DMS79 (cell line): ENCODE measurements around the gene TMC4.

ENCODE experiments used
- DNase-seq: peaks from one replicate; lab custom pipeline; 2025; lab: John Stamatoyannopoulos, UW

The TMC4 gene

DNA sequence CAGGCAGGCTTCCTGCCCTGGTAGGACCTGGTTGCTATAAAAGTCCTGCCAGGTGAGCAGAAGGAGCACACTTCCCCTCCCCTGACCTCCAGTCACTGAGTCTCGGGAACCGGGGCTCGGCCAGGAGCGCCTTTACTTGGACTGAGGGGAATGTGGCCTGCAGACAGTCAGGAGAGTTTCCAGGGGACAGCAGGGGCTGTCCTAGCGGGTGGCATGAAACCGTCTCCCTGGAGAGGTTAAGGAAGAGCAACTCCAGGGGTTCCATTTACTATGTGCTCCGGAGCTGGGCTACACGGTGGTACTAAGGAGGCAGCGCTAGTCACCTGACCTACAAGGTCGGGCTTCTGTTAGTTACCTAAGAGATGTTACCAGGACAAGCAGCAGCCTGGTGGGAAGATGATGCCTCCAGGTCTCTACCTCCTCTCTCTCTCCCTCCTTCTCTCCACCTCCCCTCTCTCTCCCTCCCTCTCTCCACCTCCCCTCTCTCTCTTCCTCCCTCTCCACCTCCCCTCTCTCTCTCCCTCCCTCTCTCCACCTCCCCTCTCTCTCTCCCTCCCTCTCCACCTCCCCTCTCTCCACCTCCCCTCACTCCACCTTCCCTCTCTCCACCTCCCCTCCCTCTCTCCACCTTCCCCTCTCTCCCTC is 39.5 kb downstream of the TMC4 start:
- DNase-seq = no peak

DNA sequence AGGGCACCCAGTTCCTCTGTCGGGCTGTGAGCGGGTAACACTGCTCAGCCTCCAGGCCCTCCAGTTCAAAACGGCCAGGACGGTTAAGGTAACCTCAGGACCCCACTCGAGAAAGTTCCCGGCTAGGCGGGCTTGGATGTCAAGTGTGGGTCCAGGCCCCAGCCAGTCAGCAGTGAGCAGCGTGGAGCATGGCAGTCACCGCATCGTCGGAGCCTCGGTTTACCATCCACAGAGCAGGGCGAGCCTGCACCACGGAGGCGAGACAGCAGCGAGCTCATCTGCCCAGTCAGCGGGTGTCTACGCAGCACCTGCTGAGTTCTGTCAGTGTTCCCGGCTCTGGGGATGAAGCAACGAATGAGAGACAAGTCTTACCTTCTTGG is 43.4 kb downstream of the TMC4 start:
- DNase-seq = no peak

DNA sequence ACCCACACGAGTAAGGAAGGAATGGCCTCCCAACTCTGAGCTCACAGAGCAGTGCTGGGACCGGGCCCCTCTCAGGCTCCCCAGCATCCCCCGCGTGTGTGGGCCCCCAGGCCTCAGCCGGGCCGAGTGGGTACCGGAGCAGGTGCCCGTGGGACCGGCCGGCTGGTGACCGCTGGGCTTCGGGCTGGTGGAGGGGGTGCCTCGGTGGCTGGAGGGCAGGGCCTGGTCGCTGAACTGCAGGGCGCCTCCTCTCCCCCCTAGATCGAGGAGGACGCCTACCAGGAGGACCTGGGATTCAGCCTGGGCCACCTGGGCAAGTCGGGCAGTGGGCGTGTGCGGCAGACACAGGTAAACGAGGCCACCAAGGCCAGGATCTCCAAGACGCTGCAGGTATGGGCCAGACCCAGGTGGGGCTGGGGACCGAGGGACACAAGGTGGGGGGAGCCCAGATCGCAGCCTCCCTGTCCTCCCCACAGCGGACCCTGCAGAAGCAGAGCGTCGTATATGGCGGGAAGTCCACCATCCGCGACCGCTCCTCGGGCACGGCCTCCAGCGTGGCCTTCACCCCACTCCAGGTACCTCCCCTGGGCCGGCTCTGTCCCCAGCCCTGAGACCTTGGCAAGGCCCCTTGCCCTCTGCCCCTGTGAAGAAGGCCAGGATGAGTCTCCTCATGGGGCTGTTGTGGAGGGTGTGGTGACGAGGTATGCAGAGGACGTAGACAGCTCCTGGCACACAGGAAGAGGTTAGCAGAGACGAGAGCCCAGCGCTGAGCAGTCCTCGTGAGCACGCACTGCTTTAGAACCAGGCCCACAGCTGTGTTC is 44.0 kb downstream of the TMC4 start:
- no peak for DNase-seq

DNA sequence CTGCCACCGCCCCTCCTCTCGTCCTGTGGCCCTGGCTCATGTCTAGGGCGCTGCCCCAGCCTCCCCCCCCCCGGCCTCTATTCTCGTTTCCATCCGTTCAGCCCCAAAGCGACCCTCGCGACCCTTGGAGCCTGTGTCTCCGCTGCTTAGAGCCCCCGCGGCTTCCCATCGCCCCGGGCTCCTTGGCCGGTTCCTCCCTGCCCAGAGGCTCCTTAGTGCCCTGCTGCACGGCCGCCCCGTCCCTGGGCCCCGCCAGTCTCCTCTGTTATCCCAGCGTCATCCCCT is 44.6 kb downstream of the TMC4 start:
- DNase-seq = no peak

DNA sequence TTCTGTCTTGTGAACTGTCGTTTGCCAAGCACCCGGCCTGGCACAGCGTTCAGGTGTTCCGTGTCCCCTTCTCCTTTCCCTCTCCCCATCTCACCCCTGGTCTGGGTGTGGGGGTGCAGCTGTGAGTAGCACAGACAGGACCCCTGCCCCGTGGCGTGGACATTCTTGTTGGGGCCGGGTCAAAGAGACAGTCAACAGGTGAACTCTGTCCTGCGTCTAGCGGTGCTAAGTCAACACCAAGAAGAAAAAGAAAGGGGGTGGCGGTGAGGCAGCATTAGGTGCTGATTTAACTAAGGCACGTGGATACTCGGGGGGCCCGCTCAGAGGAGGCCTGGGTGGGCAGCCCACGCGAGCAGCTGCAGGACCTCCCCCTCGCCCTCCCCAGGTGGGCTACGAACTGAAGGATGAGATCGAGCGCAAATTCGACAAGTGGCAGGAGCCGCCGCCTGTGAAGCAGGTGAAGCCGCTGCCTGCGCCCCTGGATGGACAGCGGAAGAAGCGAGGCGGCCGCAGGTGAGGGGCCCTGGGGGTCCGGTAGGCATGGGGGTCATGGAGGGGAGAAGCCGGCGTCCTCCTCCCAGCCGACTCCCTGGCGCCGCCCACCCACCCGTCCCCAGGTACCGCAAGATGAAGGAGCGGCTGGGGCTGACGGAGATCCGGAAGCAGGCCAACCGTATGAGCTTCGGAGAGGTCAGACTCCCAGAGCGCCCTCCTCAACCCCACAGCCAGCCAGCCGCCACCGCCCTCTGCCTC is 45.1 kb downstream of the TMC4 start:
- DNase-seq = no peak

DNA sequence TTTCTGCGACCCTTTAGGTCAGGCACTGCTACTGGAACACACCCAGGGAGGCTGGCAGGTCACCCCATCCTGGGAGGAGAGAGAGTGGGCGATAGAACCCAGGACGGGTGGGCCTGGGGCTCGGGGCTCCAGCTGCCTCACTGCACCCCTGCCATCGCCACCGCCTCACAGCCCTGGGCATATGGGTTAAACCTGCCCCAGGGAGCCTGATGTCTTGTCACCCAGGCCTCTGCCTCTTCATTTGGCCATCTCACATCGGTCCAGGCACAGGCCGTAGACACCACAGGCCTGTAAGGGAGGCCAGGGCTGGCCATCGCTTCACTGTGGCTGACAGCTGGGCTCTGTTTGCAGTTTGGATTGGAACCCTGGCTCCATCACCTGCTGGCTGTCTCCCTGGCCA is 47.2 kb downstream of the TMC4 start:
- DNase-seq = no peak

DNA sequence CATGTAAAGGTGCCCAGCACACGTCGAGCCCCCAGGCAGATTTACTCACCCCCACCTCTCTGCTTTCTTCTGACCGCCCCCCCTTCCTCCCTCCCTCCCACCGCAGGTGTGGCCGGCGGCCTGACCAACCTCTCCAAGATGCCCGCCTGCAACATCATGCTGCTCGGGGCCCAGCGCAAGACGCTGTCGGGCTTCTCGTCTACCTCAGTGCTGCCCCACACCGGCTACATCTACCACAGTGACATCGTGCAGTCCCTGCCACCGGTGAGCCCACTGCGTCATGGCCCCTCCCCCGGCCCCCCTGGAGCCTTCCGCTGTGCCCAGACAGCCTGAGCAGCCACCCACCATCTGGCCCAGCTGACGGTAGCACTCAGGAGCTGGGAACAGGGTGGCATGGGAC is 48.6 kb downstream of the TMC4 start:
- DNase-seq = no peak

DNA sequence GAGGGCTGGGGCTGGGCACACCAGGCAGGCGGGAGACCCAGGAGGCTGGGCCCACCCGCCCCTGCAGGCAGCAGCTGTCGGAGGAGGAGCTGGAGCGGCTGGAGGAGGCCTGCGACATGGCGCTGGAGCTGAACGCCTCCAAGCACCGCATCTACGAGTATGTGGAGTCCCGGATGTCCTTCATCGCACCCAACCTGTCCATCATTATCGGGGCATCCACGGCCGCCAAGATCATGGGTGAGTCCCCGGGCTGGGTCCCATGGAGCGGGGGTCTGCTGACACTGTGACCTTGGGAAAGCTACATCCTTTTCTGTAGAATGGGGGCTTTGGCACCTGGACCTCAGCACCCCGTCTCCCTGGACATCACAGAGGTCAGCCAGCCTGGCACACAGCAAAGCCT is 49.3 kb downstream of the TMC4 start:
- DNase-seq = no peak

DNA sequence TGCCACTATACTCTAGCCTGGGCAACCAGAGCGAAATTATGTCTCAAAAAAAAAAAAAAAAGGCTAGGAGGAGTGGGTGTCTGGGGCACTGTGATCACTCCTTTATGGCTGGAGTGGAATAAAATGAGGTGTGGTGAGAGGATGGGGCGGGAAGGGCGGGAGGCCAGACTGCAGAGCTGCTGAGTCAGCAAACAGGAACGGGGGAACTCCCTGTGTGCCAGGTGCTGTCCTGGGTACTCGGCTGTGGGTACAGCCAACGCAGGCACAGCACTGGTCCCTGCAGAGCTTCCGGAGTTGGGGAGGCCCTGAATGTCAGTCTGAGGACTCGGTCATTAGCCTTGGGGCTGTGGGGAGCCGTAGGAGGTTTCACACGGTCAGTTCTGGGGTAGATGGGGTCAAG is 51.7 kb downstream of the TMC4 start:
- DNase-seq = no peak

DNA sequence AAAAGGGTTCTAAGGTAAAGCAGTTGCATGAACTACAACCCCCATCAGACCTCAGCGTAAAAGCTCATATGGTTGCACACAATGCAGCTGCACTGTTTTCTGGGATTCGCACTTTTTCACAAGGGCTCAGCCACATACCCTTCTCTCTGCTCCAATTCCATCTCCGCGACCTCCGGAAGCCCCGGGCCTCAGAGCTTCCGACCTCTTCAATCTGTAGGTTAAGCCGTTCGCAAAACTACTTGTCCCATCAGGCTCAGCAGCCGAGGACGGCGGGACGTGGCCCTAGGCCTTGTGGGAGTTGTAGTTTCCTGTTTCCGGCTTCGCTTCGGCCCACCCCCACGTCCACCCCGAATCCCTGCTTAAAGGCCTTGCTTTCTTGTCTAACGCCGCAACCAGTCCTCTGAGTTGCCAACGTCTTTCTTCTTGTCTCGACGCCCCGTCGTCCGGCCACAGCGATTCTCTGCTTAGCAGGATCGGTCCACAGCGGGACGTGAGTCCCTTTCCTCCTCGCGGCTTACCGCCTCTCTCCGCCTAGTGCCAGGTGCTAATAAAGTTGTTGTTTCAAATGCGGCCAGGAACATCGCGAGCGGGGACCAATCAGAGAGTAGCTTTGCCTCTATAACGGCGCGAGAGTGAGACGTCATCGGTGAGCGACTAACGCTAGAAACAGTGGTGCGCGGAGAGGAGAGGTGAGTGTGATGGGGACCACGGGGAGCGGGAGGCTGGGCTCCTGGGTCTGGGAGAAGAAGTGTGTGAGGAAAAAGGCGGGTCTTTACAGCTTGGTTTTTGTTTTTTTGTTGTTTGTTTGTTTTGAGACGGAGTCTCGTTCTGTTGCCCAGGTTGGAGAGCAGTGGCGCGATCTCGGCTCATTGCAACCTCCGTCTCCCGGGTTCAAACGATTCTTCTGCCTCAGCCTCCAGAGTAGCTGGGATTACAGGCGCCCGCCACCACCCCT is 57.6 kb downstream of the TMC4 start, which contains the start of the genes PRPF31 and TFPT:
PRPF31 (plus strand) TSS at position 646 of the 955 bp plus-strand sequence. CDS start 2,525 bp downstream, outside the sequence.
TFPT (minus strand) TSS at position 549 of the 955 bp plus-strand sequence; CDS start at position 161, 388 bp downstream.
- DNase-seq = peak; percentile 94

DNA sequence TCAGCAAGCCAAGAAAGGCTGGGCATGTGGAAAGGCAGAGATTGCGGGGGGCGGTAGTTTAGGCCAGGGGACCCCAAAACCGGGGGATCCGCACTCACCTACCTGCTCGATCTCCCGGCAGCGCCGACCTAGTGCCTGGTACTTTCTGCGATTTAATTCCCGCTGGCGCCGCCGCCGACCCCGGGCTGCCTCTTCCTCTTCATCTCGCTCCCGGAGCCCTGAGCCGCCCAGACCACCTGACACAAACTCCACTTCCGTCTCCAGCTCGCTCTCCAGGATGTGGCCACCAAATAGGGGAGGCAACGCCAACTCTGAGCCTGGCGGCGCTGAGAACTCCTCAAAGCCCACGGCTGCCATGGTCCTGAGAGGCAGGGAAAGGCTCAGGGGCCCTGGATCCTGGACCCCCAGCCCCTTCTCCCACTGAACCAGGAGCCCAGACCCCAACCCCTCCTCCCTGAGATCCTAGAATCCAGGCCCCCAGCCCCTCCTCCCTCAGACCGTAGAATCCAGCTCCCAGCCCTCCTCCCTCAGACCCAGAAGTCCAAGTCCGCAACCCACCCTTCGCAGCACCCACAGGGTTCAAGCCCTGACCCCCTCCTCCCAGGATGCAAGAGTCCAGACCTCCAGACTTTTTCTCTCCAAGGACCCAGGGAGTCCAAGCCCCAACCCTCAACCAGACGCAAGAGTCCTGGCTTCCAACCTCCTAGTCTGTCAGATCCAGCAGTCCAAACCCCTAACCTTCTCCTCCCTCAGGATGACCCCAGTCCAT is 58.4 kb downstream of the TMC4 start:
- no peak for DNase-seq
